SK-N-SH (cell line): ENCODE results near the gene KCTD17.

Source experiments
- CTCF ChIP-seq: fragments of 200-600 bp; sonication (generic); IDR thresholded peaks from 2 replicates; pipeline ENCODE4 v1.6.1; 2017; ENCODE audit warnings: antibody characterized with exemption, mild to moderate bottlenecking, moderate library complexity
- EP300 ChIP-seq, 2 experiments: IDR thresholded peaks; 2 replicates each; pipeline versions ENCODE4 v1.4.0 to v1.6.1; 2012; ENCODE audit warnings: borderline replicate concordance in 1 of 2, low read depth in 1 of 2, low read length in 1 of 2
- GABPA ChIP-seq: IDR thresholded peaks from 2 replicates; pipeline ENCODE4 v1.4.0; 2012; ENCODE audit warnings: low read depth, mild to moderate bottlenecking
- NFIC ChIP-seq: IDR thresholded peaks from 2 replicates; pipeline ENCODE4 v1.4.0; 2012; ENCODE audit warnings: borderline replicate concordance
- POLR2AphosphoS5 ChIP-seq: IDR thresholded peaks from 2 replicates; pipeline ENCODE4 v1.6.1; 2012; ENCODE audit warnings: low read depth, low read length
- RFX5 ChIP-seq: IDR thresholded peaks from 2 replicates; pipeline ENCODE4 v1.6.1; 2012; ENCODE audit warnings: mild to moderate bottlenecking, improper control_type of control experiment, low read length
- SMC3 ChIP-seq: IDR thresholded peaks from 2 replicates; pipeline ENCODE4 v1.6.1; 2012; ENCODE audit warnings: low read depth, low read length, improper control_type of control experiment
- TEAD4 ChIP-seq: IDR thresholded peaks from 2 replicates; pipeline ENCODE4 v1.4.0; 2012; ENCODE audit warnings: mild to moderate bottlenecking, borderline replicate concordance; ENCODE audit not compliant: insufficient read depth
- ZBTB33 ChIP-seq: IDR thresholded peaks from 2 replicates; pipeline ENCODE4 v1.4.0; 2012; ENCODE audit warnings: low read depth, borderline replicate concordance
- TF ChIP-seq, protein P1 (sequence below): IDR thresholded peaks from 2 replicates; pipeline ENCODE4 v1.4.0; 2012; ENCODE audit warnings: low read depth, borderline replicate concordance

DNA sequence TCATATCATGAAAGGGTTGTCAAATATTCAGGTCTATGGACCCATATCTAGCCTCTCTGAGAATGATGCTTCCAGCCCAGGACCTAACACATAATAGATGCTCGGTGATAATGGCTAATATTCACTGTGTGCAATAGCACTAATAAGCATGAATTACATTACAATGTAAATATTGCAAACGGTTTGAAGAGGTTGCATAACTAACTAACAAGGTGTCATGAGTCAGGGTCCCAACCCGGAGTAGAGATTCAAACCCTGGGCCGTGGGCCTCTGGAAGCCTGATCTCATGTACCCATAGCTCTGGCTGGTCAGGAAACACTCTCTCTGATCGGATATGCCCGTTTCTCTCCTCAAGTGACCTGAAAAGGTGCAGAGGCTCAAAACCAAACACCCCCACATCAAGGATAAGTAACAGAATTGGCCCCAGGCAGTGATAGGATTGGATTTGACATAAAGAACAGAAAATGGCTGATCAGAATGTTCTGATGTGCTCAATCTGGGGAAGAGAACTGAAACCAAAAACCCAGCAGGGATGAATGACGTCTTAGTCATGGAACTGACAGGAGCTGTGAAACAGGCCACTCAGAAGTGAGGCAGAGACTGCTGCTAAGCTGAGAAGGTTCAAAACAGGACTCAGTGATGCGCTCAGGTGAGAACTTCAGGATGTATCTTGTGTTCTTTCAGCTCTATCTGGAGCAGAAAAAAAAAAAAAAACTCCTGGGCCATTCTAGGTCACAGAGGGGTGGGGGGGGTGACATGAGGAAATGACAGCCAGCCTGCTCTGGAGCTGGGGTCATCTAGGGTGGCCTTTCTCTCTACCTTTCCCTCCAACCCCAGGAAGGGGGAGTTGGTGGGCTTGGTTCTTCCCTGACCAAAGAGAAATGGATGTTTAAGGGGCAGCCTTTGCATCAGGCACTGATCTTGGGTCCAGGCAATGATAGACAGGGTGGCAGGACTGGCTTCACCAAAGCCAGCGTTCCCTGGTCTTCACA, 6.6 kb upstream of the KCTD17 start:
- TF ChIP-seq POLR2AphosphoS5 (no peak), RFX5 (no peak), SMC3 (no peak), CTCF (no peak), TEAD4 (no peak), EP300 (IDR thresholded peaks at IDR 0.05; ENCODE audit: borderline replicate concordance in 1 of 2, low read depth in 1 of 2, low read length in 1 of 2) (no peak), ZBTB33 (no peak), GABPA (no peak), NFIC (no peak)
- TF ChIP-seq, protein P1, sequence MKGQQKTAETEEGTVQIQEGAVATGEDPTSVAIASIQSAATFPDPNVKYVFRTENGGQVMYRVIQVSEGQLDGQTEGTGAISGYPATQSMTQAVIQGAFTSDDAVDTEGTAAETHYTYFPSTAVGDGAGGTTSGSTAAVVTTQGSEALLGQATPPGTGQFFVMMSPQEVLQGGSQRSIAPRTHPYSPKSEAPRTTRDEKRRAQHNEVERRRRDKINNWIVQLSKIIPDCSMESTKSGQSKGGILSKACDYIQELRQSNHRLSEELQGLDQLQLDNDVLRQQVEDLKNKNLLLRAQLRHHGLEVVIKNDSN, result no peak
